NCI-H146 treated with DMSO at 0.1 percent for 48 hours (cell line): Measurements from ENCODE around the gene YY1AP1.
"Not testable (repeated sequence)": the region's sequence is repeated elsewhere in the genome, so short reads cannot be mapped to it uniquely, and the experiment has no call there.

ENCODE experiments used
- DNase-seq: peaks from one replicate; lab custom pipeline; 2025; ENCODE audit not compliant: unreplicated experiment; lab: John Stamatoyannopoulos, UW

The YY1AP1 gene, protein sequence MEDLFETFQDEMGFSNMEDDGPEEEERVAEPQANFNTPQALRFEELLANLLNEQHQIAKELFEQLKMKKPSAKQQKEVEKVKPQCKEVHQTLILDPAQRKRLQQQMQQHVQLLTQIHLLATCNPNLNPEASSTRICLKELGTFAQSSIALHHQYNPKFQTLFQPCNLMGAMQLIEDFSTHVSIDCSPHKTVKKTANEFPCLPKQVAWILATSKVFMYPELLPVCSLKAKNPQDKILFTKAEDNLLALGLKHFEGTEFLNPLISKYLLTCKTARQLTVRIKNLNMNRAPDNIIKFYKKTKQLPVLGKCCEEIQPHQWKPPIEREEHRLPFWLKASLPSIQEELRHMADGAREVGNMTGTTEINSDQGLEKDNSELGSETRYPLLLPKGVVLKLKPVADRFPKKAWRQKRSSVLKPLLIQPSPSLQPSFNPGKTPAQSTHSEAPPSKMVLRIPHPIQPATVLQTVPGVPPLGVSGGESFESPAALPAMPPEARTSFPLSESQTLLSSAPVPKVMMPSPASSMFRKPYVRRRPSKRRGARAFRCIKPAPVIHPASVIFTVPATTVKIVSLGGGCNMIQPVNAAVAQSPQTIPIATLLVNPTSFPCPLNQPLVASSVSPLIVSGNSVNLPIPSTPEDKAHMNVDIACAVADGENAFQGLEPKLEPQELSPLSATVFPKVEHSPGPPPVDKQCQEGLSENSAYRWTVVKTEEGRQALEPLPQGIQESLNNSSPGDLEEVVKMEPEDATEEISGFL

GRCh38 chr1:155688324-155689080 lies at the start of gene YY1AP1:
Gene YY1AP1, minus strand, starts transcription at chr1:155688774. Its CDS starts 8,338 bp downstream, at chr1:155680436.
- DNase-seq: peak; percentile 75

DNA sequence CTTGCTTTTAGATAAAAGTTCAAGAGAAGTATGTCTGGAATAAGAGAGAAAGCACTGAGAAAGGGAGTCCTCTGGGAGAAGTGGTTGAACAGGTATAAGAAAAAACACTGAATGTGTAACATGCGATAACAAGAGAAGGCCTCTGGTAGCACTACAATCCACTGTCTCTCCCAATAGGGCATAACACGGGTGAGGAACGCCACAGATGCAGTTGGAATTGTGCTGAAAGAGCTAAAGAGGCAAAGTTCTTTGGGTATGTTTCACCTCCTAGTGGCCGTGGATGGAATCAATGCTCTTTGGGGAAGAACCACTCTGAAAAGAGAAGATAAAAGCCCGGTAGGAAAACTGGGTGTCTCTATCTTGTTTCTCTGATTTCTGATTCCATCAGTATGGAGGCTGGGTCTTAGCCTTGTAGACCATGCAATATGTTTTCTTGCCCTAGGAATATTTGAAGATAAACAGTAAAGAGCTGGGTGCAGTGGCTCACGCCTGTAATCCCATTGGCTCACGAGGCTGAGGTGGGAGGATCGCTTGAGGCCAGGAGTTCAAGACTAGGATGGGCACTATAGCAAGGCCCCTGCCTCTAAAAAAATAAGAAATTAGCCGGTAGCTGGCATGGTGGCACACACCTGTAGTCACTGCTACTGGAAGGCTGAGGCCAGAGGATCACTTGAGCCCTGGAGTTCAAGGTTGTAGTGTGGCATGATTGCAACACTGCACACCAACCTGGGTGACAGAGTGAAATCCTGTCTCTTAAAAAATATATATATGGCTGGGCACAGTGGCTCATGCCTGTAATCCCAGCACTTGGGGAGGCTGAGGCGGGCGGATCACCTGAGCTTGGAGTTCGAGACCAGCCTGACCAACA lies 40.7 kb upstream of the YY1AP1 start:
- DNase-seq: peak; percentile 43

- no peak for DNase-seq
These were observed 36.6 kb upstream of the YY1AP1 start for GRCh38 chr1:155725142-155725541.

GRCh38 chr1:155719703-155720102 lies 31.1 kb upstream of the YY1AP1 start:
- no peak for DNase-seq

GRCh38 chr1:155718524-155719115 lies 30.0 kb upstream of the YY1AP1 start:
- DNase-seq: not testable (repeated sequence)

DNA sequence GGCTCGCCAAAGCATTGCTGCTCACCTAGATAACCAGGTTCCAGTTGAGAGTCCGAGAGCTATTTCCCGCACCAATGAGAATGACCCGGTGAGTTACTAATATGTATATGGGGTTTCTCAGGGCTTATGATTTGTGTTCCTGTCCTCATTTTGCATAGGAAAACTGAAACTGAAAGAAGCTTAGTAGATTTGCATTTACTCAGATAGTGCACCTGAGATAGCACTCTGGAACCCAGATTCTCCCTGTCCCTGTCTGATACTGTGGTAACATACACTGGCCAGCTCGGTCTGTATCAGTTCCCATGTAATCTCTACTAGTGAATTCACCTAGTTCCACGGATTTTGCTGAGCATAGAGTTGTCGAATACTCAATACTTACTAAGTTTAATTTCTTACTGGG lies 28.5 kb upstream of the YY1AP1 start:
- DNase-seq: no peak

- DNase-seq: no peak
These were observed 27.2 kb upstream of the YY1AP1 start for GRCh38 chr1:155715777-155716176.

- not testable (repeated sequence) for DNase-seq
These were observed 26.5 kb upstream of the YY1AP1 start for GRCh38 chr1:155715056-155715455.

- no peak for DNase-seq
These were observed 24.5 kb upstream of the YY1AP1 start for GRCh38 chr1:155713075-155713474.

GRCh38 chr1:155712636-155713035 lies 24.1 kb upstream of the YY1AP1 start:
- DNase-seq: not testable (repeated sequence)

GRCh38 chr1:155711457-155711856 lies 22.9 kb upstream of the YY1AP1 start:
- DNase-seq: not testable (repeated sequence)

DNA sequence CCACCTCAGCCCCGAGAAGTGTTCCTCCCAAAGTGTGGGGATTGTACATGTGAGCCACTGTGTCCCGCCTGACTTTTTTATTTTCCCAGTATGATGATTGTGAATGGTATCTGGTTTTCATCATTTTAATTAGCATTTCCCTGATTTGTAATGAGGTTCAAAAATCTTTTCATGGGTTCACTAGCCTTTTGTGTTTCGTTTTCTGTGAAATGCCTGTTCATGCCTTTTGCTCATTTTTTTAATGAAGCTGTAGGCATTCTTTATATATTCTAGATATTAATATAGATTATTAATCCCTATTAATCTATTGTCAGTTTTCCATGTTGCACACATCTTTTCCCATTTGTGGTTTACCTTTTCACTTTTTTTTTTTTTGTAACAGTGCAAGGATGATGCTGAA lies 20.8 kb upstream of the YY1AP1 start:
- DNase-seq: no peak

- DNase-seq: no peak
These were observed 17.6 kb upstream of the YY1AP1 start for GRCh38 chr1:155706139-155706538.

- DNase-seq: not testable (repeated sequence)
These were observed 15.8 kb upstream of the YY1AP1 start for GRCh38 chr1:155704414-155704813.

- DNase-seq: no peak
These were observed 14.6 kb upstream of the YY1AP1 start for GRCh38 chr1:155703216-155703615.

DNA sequence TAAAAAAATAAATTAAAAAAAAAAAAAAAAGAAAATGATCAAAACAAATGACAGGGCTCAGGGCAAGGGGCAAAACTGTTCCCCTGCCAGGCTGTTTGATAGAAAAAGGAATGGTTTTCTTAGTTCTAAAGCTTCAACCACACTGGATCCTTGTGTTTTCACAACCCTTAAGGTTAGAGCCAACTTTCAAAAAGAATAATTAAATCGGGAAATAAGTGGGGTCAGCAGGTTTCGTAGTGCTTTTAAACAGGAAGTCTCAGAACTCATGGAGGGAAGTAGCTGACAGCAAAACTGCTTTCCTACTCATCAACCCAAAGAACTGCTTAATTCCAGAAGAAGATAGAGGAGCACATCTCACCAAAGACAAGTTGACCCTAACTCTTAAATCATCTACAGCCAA lies 13.1 kb upstream of the YY1AP1 start:
- not testable (repeated sequence) for DNase-seq

DNA sequence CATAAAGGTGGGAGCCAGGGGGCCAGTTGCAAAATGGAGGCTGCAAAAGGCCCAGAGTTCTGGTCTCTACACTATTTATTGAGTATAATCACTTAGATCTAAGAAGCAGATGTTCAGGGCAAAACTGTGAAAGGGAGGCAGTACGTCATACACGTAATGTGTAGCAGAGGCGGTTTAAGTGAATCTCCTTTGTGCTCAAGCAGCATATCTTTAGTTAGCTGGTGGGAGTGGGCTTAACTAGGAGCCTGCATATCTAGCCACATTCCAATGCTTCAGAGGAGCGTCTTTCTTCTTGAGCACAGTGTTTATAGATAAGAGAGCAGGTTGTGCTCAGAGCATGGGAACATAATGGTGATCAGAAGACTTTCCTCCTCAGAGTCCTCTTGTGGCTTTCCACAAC lies 10.5 kb upstream of the YY1AP1 start:
- DNase-seq: not testable (repeated sequence)

DNA sequence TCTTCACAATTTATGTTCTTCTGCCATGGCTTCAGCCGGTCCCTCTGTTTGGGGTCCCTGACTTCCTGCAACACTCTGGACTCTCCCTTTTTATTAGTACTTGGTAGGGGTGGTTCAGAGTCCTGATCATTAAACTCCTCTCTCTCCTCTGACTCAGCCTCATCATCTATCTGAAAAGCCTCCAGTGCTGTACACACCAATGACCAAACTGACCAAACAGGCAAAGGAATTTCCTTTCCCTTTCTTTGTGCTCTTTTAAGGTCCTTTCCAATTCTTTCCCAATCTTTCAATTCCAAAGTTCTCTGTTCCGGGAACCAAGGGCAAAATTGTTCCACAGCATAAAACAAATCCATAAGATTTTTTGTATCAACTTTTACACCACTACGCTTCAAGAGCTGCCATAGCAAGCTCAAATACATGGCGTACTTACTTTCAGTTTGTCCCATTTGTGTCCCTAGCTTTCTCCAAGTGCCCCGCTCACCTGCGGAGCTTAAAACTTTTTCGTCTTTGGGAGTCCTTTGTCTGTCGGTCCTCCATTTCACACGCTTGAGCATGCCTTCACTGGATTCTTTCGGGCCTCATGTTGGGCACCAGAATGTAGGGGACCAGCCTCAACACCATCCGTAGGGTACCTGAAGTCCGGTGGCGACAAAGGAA lies 9.9 kb upstream of the YY1AP1 start:
- no peak for DNase-seq

DNA sequence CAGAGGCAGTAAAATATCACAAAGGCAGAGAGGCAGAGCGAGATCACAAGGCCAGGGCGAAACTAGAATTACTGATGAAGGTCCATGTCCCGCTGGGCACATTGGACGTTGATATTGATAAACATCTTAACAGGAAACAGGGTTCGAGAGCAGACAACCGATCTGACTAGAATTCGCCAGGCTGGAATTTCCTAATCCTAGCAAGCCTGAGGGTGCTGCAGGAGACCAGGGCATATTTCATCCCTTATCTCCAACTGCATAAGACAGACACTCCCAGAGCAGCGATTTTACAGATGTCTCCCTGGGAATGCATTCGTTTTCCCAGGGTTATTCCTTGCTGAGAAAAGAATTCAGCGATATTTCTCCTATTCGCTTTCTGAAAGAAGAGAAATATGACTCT lies 9.0 kb upstream of the YY1AP1 start:
- DNase-seq: not testable (repeated sequence)

- no peak for DNase-seq
These were observed 8.5 kb upstream of the YY1AP1 start for GRCh38 chr1:155697046-155697445.
